GM23338 (cell line): ENCODE results near the gene SIRT2.

Experiments used
- CTCF ChIP-seq, 2 experiments: fragments of 200-600 bp in 1 of 2; sonication (generic) in 1 of 2; conservative IDR thresholded peaks; 2 replicates each; pipeline versions ENCODE4 v1.5.1 to v1.6.1; 2016 to 2017; ENCODE audit warnings: antibody characterized with exemption in 2 of 2, low read depth in 2 of 2, mild to moderate bottlenecking in 2 of 2, moderate library complexity in 1 of 2
- EZH2 ChIP-seq: fragments of 200-600 bp; sonication (generic); IDR thresholded peaks from one replicate; pipeline ENCODE4 v1.8.0; 2017; ENCODE audit warnings: antibody characterized with exemption, mild to moderate bottlenecking, low read depth; ENCODE audit not compliant: unreplicated experiment
- EZH2phosphoT487 ChIP-seq: fragments of 200-600 bp; sonication (generic); IDR thresholded peaks from one replicate; pipeline ENCODE4 v1.8.1; 2018; ENCODE audit warnings: antibody characterized with exemption; ENCODE audit not compliant: unreplicated experiment
- POLR2AphosphoS5 ChIP-seq: IDR thresholded peaks from 2 replicates; pipeline ENCODE4 v1.6.1; 2016; ENCODE audit warnings: antibody characterized with exemption, low read depth
- REST ChIP-seq: IDR thresholded peaks from one replicate; pipeline ENCODE4 v1.6.1; 2018; ENCODE audit warnings: antibody characterized with exemption; ENCODE audit not compliant: unreplicated experiment
- STAT1 ChIP-seq: IDR thresholded peaks from one replicate; pipeline ENCODE4 v1.6.1; 2016; ENCODE audit warnings: antibody characterized with exemption; ENCODE audit not compliant: unreplicated experiment
- ZNF331 ChIP-seq: fragments of 250-450 bp; sonication (Bioruptor Pico); IDR thresholded peaks from 2 replicates; pipeline ENCODE4 v1.5.0; 2020; ENCODE audit warnings: low read depth, mild to moderate bottlenecking, moderate library complexity

- TF ChIP-seq EZH2 (no peak), CTCF (conservative IDR thresholded peaks at IDR 0.05; ENCODE audit: low read depth in 2 of 2) (no peak), POLR2AphosphoS5 (no peak), REST (no peak), EZH2phosphoT487 (no peak), STAT1 (no peak), ZNF331 (CRISPR knock-in tag) (no peak)
Measured at GRCh38 chr19:38838986-38839761, 60.2 kb downstream of the SIRT2 start.
